Prostate gland (tissue), 2 donors: Measurements from ENCODE around the gene TPST1. TPM values are rescaled to one million over a fixed set of nuclear protein-coding genes. Genes with fewer than 3 reads are reported as not detected.

Experiments used
- DNase-seq: peaks from one replicate; pipeline ENCODE4 v3.0.0-alpha.2; 2019; ENCODE audit warnings: low spot score
- H3K27ac ChIP-seq, 2 donors: fragments of 200-600 bp; sonication (generic); 2 replicates each; pipeline ENCODE4 v1.5.1; 2017 to 2019
- H3K27me3 ChIP-seq: fragments of 200-600 bp; sonication (generic); replicated peaks from 2 replicates; pipeline ENCODE4 v1.5.1; 2019; ENCODE audit not compliant: insufficient read depth
- H3K36me3 ChIP-seq, 2 donors: fragments of 200-600 bp; sonication (generic); 1 replicate in 1 of 2; 2 replicates in 1 of 2; pipeline versions ENCODE4 v1.5.1 to v1.8.1; 2017 to 2019
- H3K4me1 ChIP-seq: fragments of 200-600 bp; sonication (generic); replicated peaks from 2 replicates; pipeline ENCODE4 v1.5.1; 2019
- H3K4me3 ChIP-seq, 2 donors: fragments of 200-600 bp; sonication (generic); 2 replicates each; pipeline ENCODE4 v1.5.1; 2017 to 2019
- H3K9me3 ChIP-seq: fragments of 200-600 bp; sonication (generic); 2 replicates; pipeline ENCODE4 v1.5.1; 2017
- POLR2A ChIP-seq: fragments of 450-650 bp; IDR thresholded peaks from one replicate; pipeline ENCODE4 v1.6.1; 2016; ENCODE audit warnings: antibody characterized with exemption, mild to moderate bottlenecking
- POLR2AphosphoS5 ChIP-seq: sonication (generic); formaldehyde crosslinking; IDR thresholded peaks from one replicate; pipeline ENCODE4 v1.6.1; 2017; ENCODE audit warnings: antibody characterized with exemption
- WGBS: methylation state at CpG from one replicate; pipeline ENCODE4 v1.1.5; 2018; 5-methylcytosine and 5-hydroxymethylcytosine counted together
- intact Hi-C: fragments of 100-400 bp; cut with DNase I; formaldehyde crosslinking; loops from one replicate; pipeline ENCODE4 v1.14.2; 2022
- total RNA-seq, 2 donors: library from RNA; depleted of rRNA; stranded (reverse); fragments of >200 nt; gene quantifications; one replicate each; pipeline ENCODE4 v1.1.0, GENCODE V29; 2016
- TF ChIP-seq, protein P1 (sequence below), 4 experiments: fragments of 200-600 bp in 2 of 4; fragments of 450-650 bp in 2 of 4; sonication (generic) in 2 of 4; IDR thresholded peaks; 1 replicate in 3 of 4; 2 replicates in 1 of 4; pipeline ENCODE4 v1.5.1; 2016 to 2019; ENCODE audit warnings: antibody characterized with exemption in 4 of 4, mild to moderate bottlenecking in 2 of 4, moderate library complexity in 2 of 4

TPST1 gene
- total RNA-seq, 2 donors from 2014 or later, result 9.9 to 21.4 TPM

DNA sequence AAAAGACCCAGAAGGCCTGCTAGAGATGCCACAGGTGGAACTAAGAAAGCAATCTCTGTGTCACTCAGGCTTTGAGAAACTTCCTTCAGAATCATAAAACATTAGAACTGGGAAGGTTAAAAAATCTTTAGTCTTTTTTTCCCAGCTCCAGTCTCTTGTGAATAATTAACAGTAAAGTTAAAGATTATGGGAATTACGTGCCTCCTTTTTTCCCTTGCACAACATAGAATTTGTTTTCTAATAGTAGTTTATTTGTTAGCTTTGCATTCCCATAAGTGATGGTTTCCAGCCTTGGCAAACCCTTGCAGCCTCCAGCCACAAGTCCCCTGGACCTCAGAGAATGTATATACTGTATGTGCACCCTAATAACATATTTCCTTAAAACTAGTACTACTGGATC lies 128.3 kb downstream of the TPST1 start:
- Histone ChIP-seq H3K27ac (no peak overlapping the region), H3K4me1 (no peaks in the 10 kb centered on the region), H3K36me3 (no peaks in the 10 kb centered on the region), H3K9me3 (no peaks in the 10 kb centered on the region), H3K4me3 (no peak overlapping the region), H3K27me3 (no peaks in the 10 kb centered on the region)
- 84% methylated on average over 1 of the region's 1 CpG for WGBS
- no peak for DNase-seq
- intact Hi-C loops, result loop anchor here (10.0 kb wide), 1 partner anchor 129 kb away; the partner anchor contains the start of gene TPST1
- TF ChIP-seq POLR2A (no peak), POLR2AphosphoS5 (no peak)
- TF ChIP-seq, protein P1, sequence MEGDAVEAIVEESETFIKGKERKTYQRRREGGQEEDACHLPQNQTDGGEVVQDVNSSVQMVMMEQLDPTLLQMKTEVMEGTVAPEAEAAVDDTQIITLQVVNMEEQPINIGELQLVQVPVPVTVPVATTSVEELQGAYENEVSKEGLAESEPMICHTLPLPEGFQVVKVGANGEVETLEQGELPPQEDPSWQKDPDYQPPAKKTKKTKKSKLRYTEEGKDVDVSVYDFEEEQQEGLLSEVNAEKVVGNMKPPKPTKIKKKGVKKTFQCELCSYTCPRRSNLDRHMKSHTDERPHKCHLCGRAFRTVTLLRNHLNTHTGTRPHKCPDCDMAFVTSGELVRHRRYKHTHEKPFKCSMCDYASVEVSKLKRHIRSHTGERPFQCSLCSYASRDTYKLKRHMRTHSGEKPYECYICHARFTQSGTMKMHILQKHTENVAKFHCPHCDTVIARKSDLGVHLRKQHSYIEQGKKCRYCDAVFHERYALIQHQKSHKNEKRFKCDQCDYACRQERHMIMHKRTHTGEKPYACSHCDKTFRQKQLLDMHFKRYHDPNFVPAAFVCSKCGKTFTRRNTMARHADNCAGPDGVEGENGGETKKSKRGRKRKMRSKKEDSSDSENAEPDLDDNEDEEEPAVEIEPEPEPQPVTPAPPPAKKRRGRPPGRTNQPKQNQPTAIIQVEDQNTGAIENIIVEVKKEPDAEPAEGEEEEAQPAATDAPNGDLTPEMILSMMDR (IDR thresholded peaks at IDR 0.05), result no peak

DNA sequence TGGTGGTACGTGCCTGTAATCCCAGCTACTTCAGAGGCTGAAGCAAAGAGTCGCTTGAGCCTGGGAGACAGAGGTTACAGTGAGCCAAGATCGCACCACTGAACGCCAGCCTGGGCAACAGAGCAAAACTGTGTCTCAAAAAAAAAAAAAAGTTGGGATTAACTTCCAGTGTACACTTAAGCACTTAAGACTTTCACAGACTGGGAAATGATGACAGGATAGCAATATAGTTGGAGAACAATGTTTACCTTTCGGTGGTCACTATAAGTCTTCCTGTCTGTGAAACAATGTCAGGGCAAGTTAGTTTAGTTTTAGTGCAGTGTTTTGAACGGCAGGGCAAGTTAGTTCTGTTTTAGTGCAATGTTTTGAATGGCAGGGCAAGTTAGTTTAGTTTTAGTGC lies 130.2 kb downstream of the TPST1 start:
- intact Hi-C loops, result loop anchor here (10.0 kb wide), 1 partner anchor 131 kb away; the partner anchor contains the start of gene TPST1
- Histone ChIP-seq H3K4me1 (no peaks in the 10 kb centered on the region), H3K36me3 (no peaks in the 10 kb centered on the region), H3K4me3 (no peak overlapping the region), H3K27me3 (no peaks in the 10 kb centered on the region), H3K9me3 (no peaks in the 10 kb centered on the region), H3K27ac (no peak overlapping the region)
- DNase-seq, result no peak
- WGBS, result 80% methylated on average over 6 of the region's 6 CpGs
- TF ChIP-seq POLR2A, result no peak

DNA sequence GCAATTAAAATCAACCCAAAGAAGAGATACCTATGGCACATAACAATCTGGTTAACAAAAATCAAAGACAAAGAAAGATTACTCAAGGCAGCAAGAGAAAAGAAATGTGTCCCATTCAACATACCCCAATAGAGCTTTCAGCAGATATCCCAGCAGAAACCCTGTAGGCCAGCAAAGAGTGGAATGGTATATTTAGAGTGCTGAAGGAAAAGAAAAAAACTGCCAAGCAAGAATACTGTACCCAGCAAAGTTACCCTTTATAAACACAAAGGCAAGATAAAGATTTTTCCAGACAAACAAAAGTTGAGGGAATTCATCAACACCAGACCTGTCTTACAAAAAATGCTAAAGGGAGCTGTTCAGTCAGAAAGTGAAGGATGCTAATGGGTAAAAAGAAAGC lies 131.6 kb downstream of the TPST1 start:
- Histone ChIP-seq H3K36me3 (no peaks in the 10 kb centered on the region), H3K9me3 (no peaks in the 10 kb centered on the region), H3K27ac (no peak overlapping the region), H3K4me1 (no peaks in the 10 kb centered on the region), H3K27me3 (no peaks in the 10 kb centered on the region), H3K4me3 (no peak overlapping the region)
- TF ChIP-seq POLR2AphosphoS5, result no peak
- TF ChIP-seq, protein P1 (IDR thresholded peaks at IDR 0.05), result no peak
- TF ChIP-seq POLR2A, result no peak
- intact Hi-C loops, result loop anchor here (10.0 kb wide), 1 partner anchor 132 kb away; the partner anchor contains the start of gene TPST1
- DNase-seq, result no peak

DNA sequence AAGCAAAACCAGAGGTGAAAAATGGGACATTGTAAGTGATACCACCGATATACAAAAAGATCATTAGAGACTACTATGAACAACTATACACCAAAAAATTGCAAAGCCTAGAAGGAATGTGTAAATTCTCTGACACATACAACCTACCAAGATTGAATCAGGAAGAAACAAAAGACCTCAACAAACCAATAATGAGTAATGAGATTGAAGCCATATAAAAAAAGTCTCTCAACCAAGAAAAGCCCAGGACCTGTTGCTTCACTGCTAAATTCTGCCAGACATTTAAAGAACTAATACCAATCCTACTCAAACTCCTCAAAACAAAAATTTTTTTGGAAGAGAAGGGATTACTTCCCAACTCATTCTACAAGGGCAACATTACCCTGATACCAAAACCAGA lies 134.0 kb downstream of the TPST1 start:
- no peak for TF ChIP-seq POLR2AphosphoS5
- no peak for TF ChIP-seq POLR2A
- TF ChIP-seq, protein P1 (IDR thresholded peaks at IDR 0.05), result no peak
- Histone ChIP-seq H3K4me1 (no peaks in the 10 kb centered on the region), H3K36me3 (no peaks in the 10 kb centered on the region), H3K27ac (no peak overlapping the region), H3K9me3 (no peaks in the 10 kb centered on the region), H3K27me3 (no peaks in the 10 kb centered on the region), H3K4me3 (no peak overlapping the region)
- no peak for DNase-seq
- intact Hi-C loops, result loop anchor here (10.0 kb wide), 1 partner anchor 134 kb away; the partner anchor contains the start of gene TPST1
- WGBS, result 100% methylated on average over 1 of the region's 1 CpG

DNA sequence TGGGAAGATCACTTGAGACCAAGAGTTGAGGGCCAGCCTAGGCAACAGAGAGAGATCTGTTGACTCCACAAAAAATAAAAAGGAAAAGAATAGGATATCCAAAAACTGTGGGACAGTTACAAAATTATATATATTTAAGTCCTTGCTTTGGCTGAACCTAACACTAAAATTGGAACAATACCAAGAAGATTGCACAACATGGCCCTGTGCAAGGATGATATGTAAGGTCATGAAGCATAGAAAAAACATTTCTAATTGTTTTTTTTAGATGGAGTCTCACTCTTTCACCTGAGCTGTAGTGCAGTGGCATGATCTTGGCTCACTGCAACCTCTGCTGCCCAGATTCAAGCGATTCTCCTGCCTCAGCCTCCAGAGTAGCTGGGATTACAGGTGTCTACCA lies 139.0 kb downstream of the TPST1 start:
- Histone ChIP-seq H3K27me3 (no peaks in the 10 kb centered on the region), H3K36me3 (no peaks in the 10 kb centered on the region), H3K9me3 (no peaks in the 10 kb centered on the region), H3K27ac (no peak overlapping the region), H3K4me3 (no peak overlapping the region), H3K4me1 (no peaks in the 10 kb centered on the region)
- intact Hi-C loops, result no loop called here
- DNase-seq, result no peak
- 91% methylated on average over 1 of the region's 1 CpG for WGBS
- TF ChIP-seq, protein P1 (IDR thresholded peaks at IDR 0.05), result no peak
- TF ChIP-seq POLR2AphosphoS5 (no peak), POLR2A (no peak)
